ENCODE results near the gene PRDX2. TPM values are rescaled to one million over a fixed set of nuclear protein-coding genes. Genes with fewer than 3 reads are reported as not detected.

The PRDX2 gene
- 201 and 211 TPM in 2 replicates for total RNA-seq

DNA sequence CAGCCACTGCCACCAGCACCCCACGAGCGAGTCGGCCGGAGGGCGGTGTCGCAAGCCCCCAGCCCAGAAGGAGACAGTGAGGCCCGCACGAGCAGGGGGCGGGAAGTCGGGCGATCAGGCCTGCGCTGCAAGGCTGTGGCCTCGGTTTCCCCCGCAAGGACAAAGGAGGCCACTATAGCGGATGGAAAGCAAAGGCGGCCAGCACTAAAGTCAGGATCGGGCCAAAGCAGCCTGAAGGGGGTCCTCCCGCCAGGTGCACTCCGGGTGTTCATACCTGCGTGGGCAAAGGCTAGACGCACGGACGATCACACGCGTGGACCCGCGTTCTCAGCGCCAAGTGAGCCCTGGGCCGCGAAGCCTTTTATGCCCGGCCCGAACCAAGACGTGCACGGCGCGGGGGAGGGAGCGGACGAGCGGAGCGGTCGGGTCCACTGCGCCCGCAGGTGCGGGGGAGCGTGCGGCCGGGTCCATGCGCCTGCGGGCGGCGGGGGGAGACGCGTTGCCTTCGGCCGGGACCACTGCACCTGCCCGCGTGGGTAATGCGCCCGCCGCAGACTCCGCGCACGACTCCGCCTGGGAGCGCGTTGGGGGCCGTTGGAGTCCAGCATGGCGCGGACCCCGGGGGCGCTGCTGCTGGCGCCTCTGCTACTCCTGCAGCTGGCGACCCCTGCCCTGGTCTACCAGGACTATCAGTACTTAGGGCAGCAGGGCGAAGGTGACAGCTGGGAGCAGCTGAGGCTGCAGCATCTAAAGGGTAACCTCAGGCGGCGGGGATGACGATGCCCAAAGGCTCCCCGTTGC is at the start of gene PRDX2, which contains the start of gene THSD8:
Gene PRDX2, minus strand, starts transcription at position 335 of the 801 bp plus-strand sequence. CDS start 539 bp downstream, outside the sequence.
Gene THSD8, plus strand, starts transcription at position 604 of the 801 bp plus-strand sequence. Its CDS starts 3 bp downstream, at position 607.

GRCh38 chr19:12838182-12838885 is 36.7 kb upstream of the PRDX2 start, which contains the start of gene MAST1:
MAST1 (plus strand) TSS chr19:12838515; CDS start chr19:12838573, 58 bp downstream.

DNA sequence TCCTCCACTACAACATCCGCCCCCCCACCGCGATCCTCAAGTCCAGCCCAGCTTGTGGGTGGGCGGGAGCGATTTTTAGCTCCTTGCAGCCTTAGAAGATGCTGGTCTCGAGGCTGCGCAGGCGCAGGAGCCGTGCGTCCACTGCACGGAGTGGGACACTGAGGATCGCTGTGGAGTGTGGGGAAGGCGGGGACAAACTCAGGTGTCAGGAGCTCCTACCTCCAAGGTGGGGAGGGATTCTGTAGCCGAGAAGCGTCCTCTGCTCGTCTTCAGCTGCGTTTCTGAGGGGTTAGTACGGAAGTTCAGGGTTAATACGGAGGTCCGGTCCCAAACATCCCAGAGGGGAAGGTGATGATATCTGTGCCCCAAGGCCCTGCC is 33.0 kb upstream of the PRDX2 start, which contains the start of gene RTBDN:
Gene RTBDN, minus strand, starts transcription at position 14 of the 378 bp plus-strand sequence. CDS start 4,600 bp downstream, outside the sequence.

DNA sequence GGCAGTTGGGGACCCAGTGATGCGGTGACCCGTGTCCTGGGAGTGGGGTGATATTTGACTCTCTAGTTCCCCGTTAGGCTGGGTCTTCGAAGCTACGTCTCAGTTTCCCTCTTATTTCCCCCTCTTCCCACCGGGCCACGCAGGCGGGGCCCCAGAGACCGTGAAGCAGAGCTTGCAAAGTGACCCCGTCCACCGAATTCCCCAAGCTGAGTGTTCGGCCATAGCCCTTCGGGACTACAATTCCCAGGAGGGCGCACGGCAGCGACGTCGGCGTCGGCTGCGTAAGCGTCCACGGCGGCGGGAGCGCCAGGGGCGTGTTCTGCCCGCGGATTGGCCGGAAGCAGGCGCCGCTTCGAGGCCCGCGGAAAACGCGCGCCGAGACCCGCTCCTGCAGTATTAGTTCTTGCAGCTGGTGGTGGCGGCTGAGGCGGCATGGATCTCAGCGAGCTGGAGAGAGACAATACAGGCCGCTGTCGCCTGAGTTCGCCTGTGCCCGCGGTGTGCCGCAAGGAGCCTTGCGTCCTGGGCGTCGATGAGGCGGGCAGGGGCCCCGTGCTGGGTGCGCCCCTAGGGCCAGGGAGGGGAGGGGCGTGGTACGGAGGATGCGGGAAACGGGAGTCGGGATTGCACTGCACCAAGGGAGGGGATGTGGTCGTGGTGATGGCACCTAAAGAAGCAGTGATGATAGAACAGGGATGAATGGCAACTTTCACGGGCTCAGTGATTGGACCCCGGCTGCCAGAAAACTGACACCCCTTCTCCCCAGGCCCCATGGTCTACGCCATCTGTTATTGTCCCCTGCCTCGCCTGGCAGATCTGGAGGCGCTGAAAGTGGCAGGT is 4.9 kb upstream of the PRDX2 start, which contains the start of gene RNASEH2A:
Gene RNASEH2A, plus strand, starts transcription at position 343 of the 840 bp plus-strand sequence. Its CDS starts 90 bp downstream, at position 433.

DNA sequence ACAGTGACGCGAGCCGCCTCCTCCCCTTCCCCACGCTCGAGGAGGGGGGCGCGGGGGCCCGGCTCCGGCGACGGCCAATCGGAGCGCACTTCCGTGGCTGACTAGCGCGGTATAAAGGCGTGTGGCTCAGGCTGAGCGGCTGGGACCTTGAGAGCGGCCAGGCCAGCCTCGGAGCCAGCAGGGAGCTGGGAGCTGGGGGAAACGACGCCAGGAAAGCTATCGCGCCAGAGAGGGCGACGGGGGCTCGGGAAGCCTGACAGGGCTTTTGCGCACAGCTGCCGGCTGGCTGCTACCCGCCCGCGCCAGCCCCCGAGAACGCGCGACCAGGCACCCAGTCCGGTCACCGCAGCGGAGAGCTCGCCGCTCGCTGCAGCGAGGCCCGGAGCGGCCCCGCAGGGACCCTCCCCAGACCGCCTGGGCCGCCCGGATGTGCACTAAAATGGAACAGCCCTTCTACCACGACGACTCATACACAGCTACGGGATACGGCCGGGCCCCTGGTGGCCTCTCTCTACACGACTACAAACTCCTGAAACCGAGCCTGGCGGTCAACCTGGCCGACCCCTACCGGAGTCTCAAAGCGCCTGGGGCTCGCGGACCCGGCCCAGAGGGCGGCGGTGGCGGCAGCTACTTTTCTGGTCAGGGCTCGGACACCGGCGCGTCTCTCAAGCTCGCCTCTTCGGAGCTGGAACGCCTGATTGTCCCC is 10.1 kb downstream of the PRDX2 start, which contains the start of gene JUNB:
Gene JUNB, plus strand, starts transcription at position 142 of the 706 bp plus-strand sequence. Its CDS starts 286 bp downstream, at position 428.

GRCh38 chr19:12774588-12775555 is 26.7 kb downstream of the PRDX2 start, which contains the start of gene HOOK2:
HOOK2 (minus strand) TSS chr19:12775552; CDS start chr19:12775449, 103 bp downstream.

GRCh38 chr19:12751635-12752034 is 50.0 kb downstream of the PRDX2 start, which contains the start of gene BEST2:
BEST2 (plus strand) TSS chr19:12751791; CDS start chr19:12752593, 802 bp downstream.

Other genes with a start within 250 kb of the PRDX2 start
- 4.5 and 8.0 TPM in 2 replicates for gene ZNF490, start 191.0 kb downstream of the PRDX2 start, total RNA-seq
- gene ZNF791, start 190.9 kb downstream of the PRDX2 start, total RNA-seq, result 9.2 and 17.8 TPM in 2 replicates
- gene MAN2B1, start 135.1 kb downstream of the PRDX2 start, total RNA-seq, result 54.9 and 120 TPM in 2 replicates
- 8.2 and 15.2 TPM in 2 replicates for gene WDR83, start 135.0 kb downstream of the PRDX2 start, total RNA-seq
- gene DHPS, start 119.9 kb downstream of the PRDX2 start, total RNA-seq, result 75.2 and 80.9 TPM in 2 replicates
- not detected in 2 replicates for gene GNG14, start 113.8 kb downstream of the PRDX2 start, total RNA-seq
- gene FBXW9, start 105.2 kb downstream of the PRDX2 start, total RNA-seq, result 11.2 and 12.2 TPM in 2 replicates
- 15.9 and 22.0 TPM in 2 replicates for gene TNPO2, start 77.9 kb downstream of the PRDX2 start, total RNA-seq
- 357 and 460 TPM in 2 replicates for gene TRIR, start 67.1 kb downstream of the PRDX2 start, total RNA-seq
- 101 and 128 TPM in 2 replicates for gene GET3, start 64.3 kb downstream of the PRDX2 start, total RNA-seq
- not detected in 2 replicates for gene BEST2, start 50.0 kb downstream of the PRDX2 start, total RNA-seq
- 7.1 and 9.2 TPM in 2 replicates for gene HOOK2, start 26.2 kb downstream of the PRDX2 start, total RNA-seq
- gene JUNB, start 10.3 kb downstream of the PRDX2 start, total RNA-seq, result 64.7 and 67.1 TPM in 2 replicates
- gene THSD8, start 269 bp upstream of the PRDX2 start, total RNA-seq, result not detected in 2 replicates
- 36.4 and 46.4 TPM in 2 replicates for gene RNASEH2A, start 4.8 kb upstream of the PRDX2 start, total RNA-seq
- not detected in 2 replicates for gene RTBDN, start 32.8 kb upstream of the PRDX2 start, total RNA-seq
- 2.6 TPM in 1 of 2 replicates, not detected in the other for gene MAST1, start 36.7 kb upstream of the PRDX2 start, total RNA-seq
- 36.9 and 41.3 TPM in 2 replicates for gene DNASE2, start 79.6 kb upstream of the PRDX2 start, total RNA-seq
- gene KLF1, start 85.4 kb upstream of the PRDX2 start, total RNA-seq, result not detected in 2 replicates
- 32.0 and 42.9 TPM in 2 replicates for gene GCDH, start 89.4 kb upstream of the PRDX2 start, total RNA-seq
- gene SYCE2, start 117.5 kb upstream of the PRDX2 start, total RNA-seq, result 0.13 and 0.64 TPM in 2 replicates
- 91.5 and 95.4 TPM in 2 replicates for gene FARSA, start 131.9 kb upstream of the PRDX2 start, total RNA-seq
- 1,347 and 1,380 TPM in 2 replicates for gene CALR, start 136.8 kb upstream of the PRDX2 start, total RNA-seq
- gene RAD23A, start 144.1 kb upstream of the PRDX2 start, total RNA-seq, result 151 and 158 TPM in 2 replicates
- gene GADD45GIP1, start 155.4 kb upstream of the PRDX2 start, total RNA-seq, result 70.1 and 88.1 TPM in 2 replicates
- gene DAND5, start 167.8 kb upstream of the PRDX2 start, total RNA-seq, result 0.07 TPM in 1 of 2 replicates, not detected in the other
- gene NFIX, start 193.7 kb upstream of the PRDX2 start, total RNA-seq, result 7.1 and 8.8 TPM in 2 replicates

Measured in mammary microvascular endothelial cell (primary cell).